Astrocyte of the cerebellum (primary cell): ENCODE results near the gene OXCT2.

Experiments used
- DNase-seq: peaks from one replicate; pipeline ENCODE4 v3.0.0-alpha.2; 2011; ENCODE audit warnings: low read depth
- H3K4me3 ChIP-seq: 2 replicates; pipeline ENCODE4 v1.5.1; 2011; ENCODE audit warnings: mild to moderate bottlenecking, low read depth, low read length, moderate library complexity
- CTCF ChIP-seq: IDR thresholded peaks from 2 replicates; pipeline ENCODE4 v1.5.1; 2012; ENCODE audit warnings: low read length, low read depth, moderate library complexity, mild to moderate bottlenecking; ENCODE audit errors: missing control alignments
- in situ Hi-C: cut with HindIII; loops from 2 replicates; pipeline ENCODE4 v1.10.0; 2017; ENCODE audit warnings: low sequenced_read_pairs

OXCT2 gene

GRCh38 chr1:39761557-39762260 lies 9.4 kb downstream of the OXCT2 start:
- no peak for DNase-seq
- no peak for TF ChIP-seq CTCF
- H3K4me3 ChIP-seq, result no peak overlapping the region
- in situ Hi-C loops, result no loop called here

GRCh38 chr1:39761016-39761415 lies 10.1 kb downstream of the OXCT2 start:
- H3K4me3 ChIP-seq, result no peak overlapping the region
- no peak for TF ChIP-seq CTCF
- in situ Hi-C loops, result no loop called here
- no peak for DNase-seq

GRCh38 chr1:39760074-39761008 lies 10.8 kb downstream of the OXCT2 start:
- no peak for DNase-seq
- TF ChIP-seq CTCF, result no peak
- H3K4me3 ChIP-seq, result no peak overlapping the region
- in situ Hi-C loops, result no loop called here

GRCh38 chr1:39759436-39759726 lies 11.8 kb downstream of the OXCT2 start:
- H3K4me3 ChIP-seq, result no peak overlapping the region
- no peak for DNase-seq
- no peak for TF ChIP-seq CTCF
- in situ Hi-C loops, result no loop called here

GRCh38 chr1:39758556-39759435 lies 12.4 kb downstream of the OXCT2 start:
- no peak for DNase-seq
- no peak for TF ChIP-seq CTCF
- in situ Hi-C loops, result no loop called here
- H3K4me3 ChIP-seq, result no peak overlapping the region

GRCh38 chr1:39757501-39757900 lies 13.6 kb downstream of the OXCT2 start:
- in situ Hi-C loops, result no loop called here
- DNase-seq, result no peak
- H3K4me3 ChIP-seq, result no peak overlapping the region
- TF ChIP-seq CTCF, result no peak
